Measurements from ENCODE around the gene CYSRT1.

CYSRT1 gene

DNA sequence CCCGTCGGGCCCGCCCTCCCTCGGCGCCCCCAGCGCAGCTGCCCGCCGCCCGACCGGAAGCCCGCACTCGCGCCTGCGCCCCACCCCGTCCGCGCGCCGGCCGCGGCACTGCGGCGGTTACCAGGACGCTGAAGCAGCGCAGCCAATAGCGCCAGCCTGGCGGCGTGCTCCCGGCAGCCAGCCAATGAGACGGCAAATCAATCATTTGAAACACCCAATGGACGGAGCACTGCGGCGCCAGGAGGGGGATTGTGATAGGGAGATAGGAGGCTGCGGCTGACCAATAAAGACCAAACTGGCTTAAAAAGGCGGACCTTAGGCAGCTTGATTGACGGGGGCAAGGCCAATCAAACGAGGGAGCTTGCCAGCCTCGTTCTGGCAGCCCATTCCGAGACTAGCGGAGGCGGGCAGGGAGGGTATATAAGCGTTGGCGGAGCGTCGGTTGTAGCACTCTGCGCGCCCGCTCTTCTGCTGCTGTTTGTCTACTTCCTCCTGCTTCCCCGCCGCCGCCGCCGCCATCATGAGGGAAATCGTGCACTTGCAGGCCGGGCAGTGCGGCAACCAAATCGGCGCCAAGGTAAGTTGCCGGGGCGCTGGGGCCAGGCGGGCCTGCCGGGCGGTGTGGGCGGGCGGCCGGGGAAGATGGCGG lies 16.0 kb downstream of the CYSRT1 start, which contains the start of gene TUBB4B:
TSS of gene TUBB4B (plus strand) at position 447 of the 649 bp plus-strand sequence. CDS start at position 521, 74 bp downstream.
- TF ChIP-seq GATA2 (IDR thresholded peaks at IDR 0.05; ENCODE audit: low read depth, low read length) (no peak), GATA3 (IDR thresholded peaks at IDR 0.05; ENCODE audit: low read depth, low read length) (no peak)

GRCh38 chr9:137241490-137242268 lies 16.7 kb downstream of the CYSRT1 start:
- TF ChIP-seq GATA3 (IDR thresholded peaks at IDR 0.05; ENCODE audit: low read depth, low read length) = no peak
- TF ChIP-seq GATA2 (IDR thresholded peaks at IDR 0.05; ENCODE audit: low read depth, low read length) = no peak

DNA sequence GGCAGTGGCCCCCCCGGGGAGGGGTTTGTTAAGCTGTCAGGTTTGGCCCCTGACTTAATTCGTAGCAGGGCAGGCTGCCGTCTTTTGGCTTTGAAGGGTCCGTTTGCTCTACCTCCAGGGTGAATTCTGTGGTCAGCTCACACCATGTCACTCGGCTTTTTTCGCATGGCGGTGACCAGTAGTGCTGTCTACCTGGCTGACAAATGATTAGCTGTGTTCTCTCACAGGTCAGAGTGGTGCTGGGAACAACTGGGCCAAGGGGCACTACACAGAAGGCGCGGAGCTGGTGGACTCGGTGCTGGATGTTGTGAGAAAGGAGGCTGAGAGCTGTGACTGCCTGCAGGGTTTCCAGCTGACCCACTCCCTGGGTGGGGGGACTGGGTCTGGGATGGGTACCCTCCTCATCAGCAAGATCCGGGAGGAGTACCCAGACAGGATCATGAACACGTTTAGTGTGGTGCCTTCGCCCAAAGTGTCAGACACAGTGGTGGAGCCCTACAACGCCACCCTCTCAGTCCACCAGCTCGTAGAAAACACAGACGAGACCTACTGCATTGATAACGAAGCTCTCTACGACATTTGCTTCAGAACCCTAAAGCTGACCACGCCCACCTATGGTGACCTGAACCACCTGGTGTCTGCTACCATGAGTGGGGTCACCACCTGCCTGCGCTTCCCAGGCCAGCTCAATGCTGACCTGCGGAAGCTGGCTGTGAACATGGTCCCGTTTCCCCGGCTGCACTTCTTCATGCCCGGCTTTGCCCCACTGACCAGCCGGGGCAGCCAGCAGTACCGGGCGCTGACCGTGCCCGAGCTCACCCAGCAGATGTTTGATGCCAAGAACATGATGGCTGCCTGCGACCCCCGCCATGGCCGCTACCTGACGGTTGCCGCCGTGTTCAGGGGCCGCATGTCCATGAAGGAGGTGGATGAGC lies 17.6 kb downstream of the CYSRT1 start:
- TF ChIP-seq GATA3 (IDR thresholded peaks at IDR 0.05; ENCODE audit: low read depth, low read length) = no peak
- TF ChIP-seq GATA2 (IDR thresholded peaks at IDR 0.05; ENCODE audit: low read depth, low read length) = no peak

- TF ChIP-seq GATA3 (IDR thresholded peaks at IDR 0.05; ENCODE audit: low read depth, low read length) (no peak), GATA2 (IDR thresholded peaks at IDR 0.05; ENCODE audit: low read depth, low read length) (no peak)
Observed at GRCh38 chr9:137243626-137244485, 18.9 kb downstream of the CYSRT1 start.

GRCh38 chr9:137244486-137245449 lies 19.8 kb downstream of the CYSRT1 start:
- TF ChIP-seq GATA3 (IDR thresholded peaks at IDR 0.05; ENCODE audit: low read depth, low read length) (no peak), GATA2 (IDR thresholded peaks at IDR 0.05; ENCODE audit: low read depth, low read length) (no peak)

DNA sequence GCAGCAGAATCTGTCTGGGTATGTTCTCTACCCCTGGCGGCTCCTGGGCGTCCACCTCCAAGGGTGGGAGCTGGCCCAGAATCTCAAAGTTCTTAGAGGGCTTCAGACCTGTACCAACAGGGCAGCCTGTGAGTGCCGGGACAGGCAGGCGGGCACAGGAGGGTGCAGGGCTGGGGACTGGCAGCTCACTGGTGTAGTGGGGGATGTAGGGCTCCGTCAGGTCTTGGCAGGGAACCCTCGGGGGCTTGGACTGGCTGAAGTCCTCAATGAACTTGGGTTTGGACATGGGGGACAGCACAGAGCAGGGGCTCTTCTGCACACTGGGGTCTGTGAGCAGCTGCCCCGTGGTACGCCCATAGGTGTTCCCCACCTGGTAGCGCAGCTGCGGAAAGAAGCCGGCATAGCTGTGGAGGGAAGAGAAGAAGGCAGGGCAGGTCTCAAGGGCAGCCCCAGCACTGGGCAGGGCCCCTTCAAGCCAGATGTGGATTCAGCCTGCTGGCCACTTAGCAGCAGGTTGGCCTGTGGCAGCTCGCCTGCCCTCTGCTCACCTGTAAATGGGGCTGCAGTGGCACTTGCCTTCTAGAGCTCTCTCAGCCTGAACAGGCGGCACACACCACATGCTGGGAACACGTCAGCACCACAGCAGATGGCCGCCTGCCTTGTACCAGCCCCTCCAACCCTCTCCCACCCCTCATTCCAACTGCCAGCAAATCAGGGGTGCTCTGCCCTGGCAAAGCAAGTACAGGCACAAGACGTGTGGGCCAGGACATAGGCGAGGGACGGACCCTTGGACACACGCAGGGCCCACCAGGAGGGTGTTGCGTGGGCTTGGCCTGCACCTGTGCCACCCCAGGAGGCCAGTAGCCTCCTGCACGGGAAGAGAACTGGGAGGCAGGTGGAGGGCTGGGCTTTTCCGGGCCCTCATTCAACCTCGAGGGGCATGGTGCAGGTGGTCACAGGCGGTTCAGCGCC lies 20.8 kb downstream of the CYSRT1 start:
- TF ChIP-seq GATA3 (IDR thresholded peaks at IDR 0.05; ENCODE audit: low read depth, low read length) (no peak), GATA2 (IDR thresholded peaks at IDR 0.05; ENCODE audit: low read depth, low read length) (no peak)

- TF ChIP-seq GATA2 (IDR thresholded peaks at IDR 0.05; ENCODE audit: low read depth, low read length) (no peak), GATA3 (IDR thresholded peaks at IDR 0.05; ENCODE audit: low read depth, low read length) (no peak)
Observed at GRCh38 chr9:137247135-137247915, 22.4 kb downstream of the CYSRT1 start.

GRCh38 chr9:137247916-137248175 lies 22.9 kb downstream of the CYSRT1 start:
- TF ChIP-seq GATA2 (IDR thresholded peaks at IDR 0.05; ENCODE audit: low read depth, low read length) = no peak
- no peak for TF ChIP-seq GATA3 (IDR thresholded peaks at IDR 0.05; ENCODE audit: low read depth, low read length)

DNA sequence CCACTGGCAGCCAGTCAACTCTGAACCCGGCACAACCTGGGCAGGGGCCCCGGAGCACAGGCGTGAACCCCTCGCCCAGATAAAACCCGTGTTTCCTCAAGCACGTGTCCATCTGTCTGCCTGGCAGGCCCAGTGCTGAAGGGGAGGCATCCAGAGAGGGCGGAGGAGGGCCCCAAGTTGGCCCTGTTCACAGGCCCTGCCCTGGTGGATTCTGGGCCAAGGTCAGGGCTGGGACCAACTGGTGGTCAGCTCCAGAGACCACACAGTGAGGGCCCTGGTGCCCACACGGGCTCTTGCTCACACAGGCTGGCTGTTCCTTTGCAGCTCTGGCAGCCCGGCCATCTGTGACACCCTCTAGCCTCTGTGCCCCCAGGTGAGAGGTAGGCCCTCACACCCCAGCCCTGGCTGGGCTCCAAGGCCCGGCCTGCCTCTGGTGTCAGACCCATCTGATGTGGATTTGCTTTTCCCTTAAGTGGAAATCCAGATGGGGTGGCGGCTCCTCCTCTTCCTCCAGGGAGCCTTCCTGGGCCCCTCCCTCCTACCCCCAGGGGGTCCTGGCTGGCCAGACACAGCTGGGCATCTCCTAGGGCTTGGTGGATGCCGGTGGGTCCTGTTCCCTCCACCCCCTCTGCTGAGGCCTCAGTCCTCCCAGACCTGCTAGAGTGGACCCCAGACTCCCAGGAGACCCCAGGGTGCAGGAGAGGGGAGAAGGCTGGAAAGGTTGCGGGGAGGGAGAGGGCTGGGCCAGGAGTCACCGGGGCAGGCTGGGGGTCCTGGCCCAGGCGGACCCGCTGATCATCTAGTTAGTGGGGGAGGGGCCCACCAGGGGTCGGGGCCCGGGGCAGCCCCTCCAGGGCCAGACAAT lies 25.6 kb downstream of the CYSRT1 start:
- no peak for TF ChIP-seq GATA2 (IDR thresholded peaks at IDR 0.05; ENCODE audit: low read depth, low read length)
- TF ChIP-seq GATA3 (IDR thresholded peaks at IDR 0.05; ENCODE audit: low read depth, low read length) = no peak

GRCh38 chr9:137251194-137251461 lies 26.2 kb downstream of the CYSRT1 start, which contains the start of gene STPG3:
Gene STPG3, plus strand, starts transcription at chr9:137251286. Its CDS starts 1 bp downstream, at chr9:137251287.
- TF ChIP-seq GATA3 (IDR thresholded peaks at IDR 0.05; ENCODE audit: low read depth, low read length) = no peak
- TF ChIP-seq GATA2 (IDR thresholded peaks at IDR 0.05; ENCODE audit: low read depth, low read length) = no peak

Data from SH-SY5Y (cell line).